H1 (cell line): ENCODE results near the gene NLRP3. TPM values are rescaled to one million over a fixed set of nuclear protein-coding genes. Genes with fewer than 3 reads are reported as not detected.

Source experiments
- BRCA1 ChIP-seq: IDR thresholded peaks from 2 replicates; pipeline ENCODE4 v1.6.1; 2012; ENCODE audit warnings: low read depth, low read length, improper control_type of control experiment
- CBX5 ChIP-seq: fragments of 300-800, 300-1000 bp; sonication (generic); IDR thresholded peaks from 2 replicates; pipeline ENCODE4 v1.7.1; 2016; ENCODE audit warnings: antibody characterized with exemption, low read length, low read depth
- CEBPB ChIP-seq: IDR thresholded peaks from 2 replicates; pipeline ENCODE4 v1.6.1; 2012; ENCODE audit warnings: low read depth, low read length
- CHD1 ChIP-seq: IDR thresholded peaks from 2 replicates; pipeline ENCODE4 v1.6.1; 2012; ENCODE audit warnings: low read depth, low read length, improper control_type of control experiment
- CHD2 ChIP-seq: IDR thresholded peaks from 2 replicates; pipeline ENCODE4 v1.6.1; 2012; ENCODE audit warnings: low read length, improper control_type of control experiment
- CREB1 ChIP-seq: IDR thresholded peaks from 2 replicates; pipeline ENCODE4 v1.6.1; 2012; ENCODE audit warnings: inconsistent platforms
- EP300 ChIP-seq, 2 experiments: IDR thresholded peaks; 1 replicate in 1 of 2; 2 replicates in 1 of 2; pipeline ENCODE4 v1.6.1; 2011 to 2012; ENCODE audit warnings: low read depth in 2 of 2, low read length in 2 of 2, mild to moderate bottlenecking in 2 of 2, borderline replicate concordance in 1 of 2, inconsistent platforms in 1 of 2, moderate library complexity in 1 of 2
- EZH2 ChIP-seq: fragments of 200-600 bp; sonication (generic); IDR thresholded peaks from 2 replicates; pipeline ENCODE4 v1.7.1; 2012; ENCODE audit warnings: low read depth, mild to moderate bottlenecking, moderate library complexity, low read length, inconsistent platforms; ENCODE audit not compliant: severe bottlenecking
- GTF2F1 ChIP-seq: IDR thresholded peaks from 2 replicates; pipeline ENCODE4 v1.6.1; 2012; ENCODE audit warnings: low read depth, low read length, improper control_type of control experiment, borderline replicate concordance
- MAFK ChIP-seq: IDR thresholded peaks from 2 replicates; pipeline ENCODE4 v1.6.1; 2012; ENCODE audit warnings: low read depth, mild to moderate bottlenecking, improper control_type of control experiment, low read length
- NANOG ChIP-seq: IDR thresholded peaks from 2 replicates; pipeline ENCODE4 v1.6.1; 2011; ENCODE audit warnings: low read length, low read depth, mild to moderate bottlenecking, inconsistent platforms; ENCODE audit not compliant: insufficient read depth, poor library complexity, severe bottlenecking
- RAD21 ChIP-seq, 2 experiments: IDR thresholded peaks in 1 of 2; conservative IDR thresholded peaks in 1 of 2; 2 replicates each; pipeline ENCODE4 v1.6.1; 2011; ENCODE audit warnings: low read depth in 2 of 2, low read length in 2 of 2, improper control_type of control experiment in 1 of 2, inconsistent platforms in 1 of 2, mild to moderate bottlenecking in 1 of 2, moderate library complexity in 1 of 2
- RNF2 ChIP-seq: fragments of 200-900, 300-1000 bp; sonication (generic); IDR thresholded peaks from 2 replicates; pipeline ENCODE4 v1.7.1; 2016; ENCODE audit warnings: borderline replicate concordance, low read depth, mild to moderate bottlenecking, antibody characterized with exemption, low read length; ENCODE audit not compliant: poor library complexity, severe bottlenecking; ENCODE audit errors: missing control alignments
- RXRA ChIP-seq: IDR thresholded peaks from 2 replicates; pipeline ENCODE4 v1.6.1; 2011; ENCODE audit warnings: low read depth, mild to moderate bottlenecking, low read length, moderate library complexity; ENCODE audit not compliant: insufficient read depth
- SAP30 ChIP-seq: fragments of 300-600 bp; sonication (generic); IDR thresholded peaks from 2 replicates; pipeline ENCODE4 v1.7.1; 2012; ENCODE audit warnings: low read length, moderate library complexity, mild to moderate bottlenecking, inconsistent platforms; ENCODE audit not compliant: insufficient read depth, insufficient replicate concordance
- SP2 ChIP-seq: IDR thresholded peaks from 2 replicates; pipeline ENCODE4 v1.6.1; 2012; ENCODE audit warnings: mild to moderate bottlenecking, low read length, inconsistent platforms
- polyA plus RNA-seq, 7 experiments: library from polyadenylated mRNA; depleted of rRNA in 3 of 7; stranded (reverse) in 5 of 7; unstranded in 2 of 7; fragments of >200 nt in 5 of 7; fragments of 200-250 nt in 2 of 7; gene quantifications; 1 replicate in 5 of 7; 2 replicates in 1 of 7; 4 replicates in 1 of 7; pipeline versions ENCODE4 v1.2.1 to v1.2.3, GENCODE V29; 2011 to 2013; ENCODE audit warnings: missing spikeins in 2 of 7, mixed read lengths in 2 of 7
- total RNA-seq: library from RNA; stranded (reverse); fragmentation: NEBNext Ultra II Directional; extraction: Animal tissue kit (Norgen Biotek cat#: 25700); gene quantifications from 2 replicates; pipeline ENCODE4 v1.2.1, GENCODE V29; 2021
- TF ChIP-seq, protein P1 (sequence below): IDR thresholded peaks from 2 replicates; pipeline ENCODE4 v1.6.1; 2011; ENCODE audit warnings: low read length, improper control_type of control experiment

Gene NLRP3
- total and polyA plus RNA-seq, 2 of the 8 experiments (the other 6 are each of a cell fraction or from before 2014, with no cell fraction given), result 0.05 to 0.19 TPM

- TF ChIP-seq EP300 (IDR thresholded peaks at IDR 0.05; ENCODE audit: borderline replicate concordance in 1 of 2, low read depth in 2 of 2, low read length in 2 of 2) (peak in 1 of 2 experiments; percentile 45; a peak in 1 of 3 replicates), SP2 (no peak), NANOG (no peak), CEBPB (no peak), CREB1 (peak; percentile 69), RXRA (no peak), RNF2 (no peak), CHD1 (no peak), GTF2F1 (no peak), SAP30 (no peak), CBX5 (no peak), BRCA1 (no peak), EZH2 (no peak), MAFK (no peak), RAD21 (IDR thresholded peaks at IDR 0.05 in 1 of 2, conservative IDR thresholded peaks at IDR 0.05 in 1 of 2; ENCODE audit: low read depth in 2 of 2, low read length in 2 of 2) (peak; percentile 25 to 38; a peak in 2 of 4 replicates), CHD2 (no peak)
- TF ChIP-seq, protein P1, sequence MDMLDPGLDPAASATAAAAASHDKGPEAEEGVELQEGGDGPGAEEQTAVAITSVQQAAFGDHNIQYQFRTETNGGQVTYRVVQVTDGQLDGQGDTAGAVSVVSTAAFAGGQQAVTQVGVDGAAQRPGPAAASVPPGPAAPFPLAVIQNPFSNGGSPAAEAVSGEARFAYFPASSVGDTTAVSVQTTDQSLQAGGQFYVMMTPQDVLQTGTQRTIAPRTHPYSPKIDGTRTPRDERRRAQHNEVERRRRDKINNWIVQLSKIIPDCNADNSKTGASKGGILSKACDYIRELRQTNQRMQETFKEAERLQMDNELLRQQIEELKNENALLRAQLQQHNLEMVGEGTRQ, result no peak
Observed at GRCh38 chr1:247448107-247448791, 32.3 kb downstream of the NLRP3 start (continued).
